Erythroblast (primary cell): Measurements from ENCODE around the gene PARD3.

Experiments used
- DNase-seq, 2 experiments: peaks; one replicate each; lab custom pipeline; 2025; lab: John Stamatoyannopoulos, UW
- GATA1 ChIP-seq: IDR thresholded peaks from 2 replicates; pipeline ENCODE4 v1.6.1; 2011; ENCODE audit warnings: low read depth, mild to moderate bottlenecking, control low read depth, low read length, moderate library complexity
- POLR2A ChIP-seq: IDR thresholded peaks from 2 replicates; pipeline ENCODE4 v1.6.1; 2011; ENCODE audit warnings: mild to moderate bottlenecking, low read length

The PARD3 gene

DNA sequence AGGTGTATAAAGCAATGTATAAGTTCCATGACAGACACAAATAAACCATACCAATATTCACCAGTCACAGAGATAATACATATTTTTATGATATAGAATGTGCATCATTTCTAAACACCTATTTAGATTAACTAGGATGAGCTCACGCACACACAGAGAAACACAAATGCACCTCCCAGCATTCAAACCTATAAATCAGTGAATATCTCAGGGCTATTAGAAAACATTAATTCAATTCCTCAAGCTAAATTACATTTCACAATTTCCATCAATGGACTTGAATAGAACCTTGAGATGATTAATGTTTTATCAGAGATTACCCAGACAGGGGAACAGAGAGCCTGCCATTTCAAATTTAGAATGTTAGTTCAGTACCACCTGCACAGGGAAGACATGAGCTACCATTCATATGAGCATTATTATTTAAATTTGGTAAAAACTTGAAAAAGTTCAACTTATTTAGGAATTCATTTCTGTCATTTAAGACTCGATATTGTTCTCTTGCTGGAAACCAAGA, 221.7 kb downstream of the PARD3 start:
- DNase-seq, result no peak
- TF ChIP-seq GATA1, result no peak
- no peak for TF ChIP-seq POLR2A

DNA sequence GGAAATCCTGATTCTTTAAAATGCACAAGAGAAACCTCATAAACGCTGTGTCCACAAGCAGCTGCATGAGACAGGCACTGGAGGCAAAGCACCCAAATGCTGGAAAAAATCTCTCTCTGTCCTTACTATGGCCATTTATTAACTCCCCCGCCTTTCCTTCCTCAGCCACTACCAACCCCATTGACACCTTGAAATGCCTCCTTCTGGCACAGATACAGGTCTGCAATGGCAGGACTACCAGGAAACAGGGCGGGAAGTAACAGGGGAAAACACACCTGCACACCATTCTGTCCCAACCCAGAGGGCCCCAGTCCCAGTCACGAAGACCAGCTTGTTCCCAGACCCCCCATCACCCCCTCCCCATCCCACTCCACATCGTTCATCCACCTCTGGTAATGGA, 224.3 kb downstream of the PARD3 start:
- no peak for TF ChIP-seq GATA1
- TF ChIP-seq POLR2A, result no peak
- no peak for DNase-seq

DNA sequence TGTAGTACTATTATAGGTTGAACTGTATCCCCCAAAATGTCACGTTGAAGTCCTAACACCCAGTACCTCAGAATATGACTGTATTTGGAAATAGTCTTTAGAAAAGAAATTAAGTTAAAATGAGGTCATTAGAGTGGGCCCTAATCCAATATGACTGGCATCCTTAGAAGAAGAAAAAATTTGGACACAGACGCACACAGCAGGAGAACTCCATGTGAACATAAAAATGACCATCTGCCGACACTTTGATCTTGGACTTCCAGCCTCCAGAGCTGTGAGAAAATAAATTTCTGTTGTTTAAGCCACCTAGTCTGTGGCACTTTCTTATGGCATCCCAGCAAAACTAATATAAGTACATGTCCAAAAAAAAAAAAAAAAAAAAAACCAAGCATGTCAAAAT, 225.8 kb downstream of the PARD3 start:
- TF ChIP-seq GATA1 (no peak), POLR2A (no peak)

DNA sequence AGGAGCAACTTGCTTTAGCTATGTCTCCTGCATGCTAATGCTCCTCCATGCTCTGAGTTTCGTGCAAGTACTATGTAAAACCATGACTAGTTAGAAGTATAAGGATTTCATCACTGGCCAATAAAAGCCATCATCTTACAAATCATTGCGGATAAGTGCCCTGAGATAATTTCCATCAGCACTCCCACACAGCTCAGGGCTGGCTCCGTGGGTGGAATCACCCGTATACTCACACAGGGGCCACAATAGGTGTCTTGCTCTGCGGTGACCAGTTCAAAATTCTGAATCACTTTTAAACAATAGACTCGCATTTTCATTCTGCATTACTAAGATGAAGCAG, 227.4 kb downstream of the PARD3 start:
- DNase-seq, result no peak
- TF ChIP-seq POLR2A, result no peak
- no peak for TF ChIP-seq GATA1

More for the DNA sequence above, 225.8 kb downstream of the PARD3 start:
- no peak for DNase-seq

DNA sequence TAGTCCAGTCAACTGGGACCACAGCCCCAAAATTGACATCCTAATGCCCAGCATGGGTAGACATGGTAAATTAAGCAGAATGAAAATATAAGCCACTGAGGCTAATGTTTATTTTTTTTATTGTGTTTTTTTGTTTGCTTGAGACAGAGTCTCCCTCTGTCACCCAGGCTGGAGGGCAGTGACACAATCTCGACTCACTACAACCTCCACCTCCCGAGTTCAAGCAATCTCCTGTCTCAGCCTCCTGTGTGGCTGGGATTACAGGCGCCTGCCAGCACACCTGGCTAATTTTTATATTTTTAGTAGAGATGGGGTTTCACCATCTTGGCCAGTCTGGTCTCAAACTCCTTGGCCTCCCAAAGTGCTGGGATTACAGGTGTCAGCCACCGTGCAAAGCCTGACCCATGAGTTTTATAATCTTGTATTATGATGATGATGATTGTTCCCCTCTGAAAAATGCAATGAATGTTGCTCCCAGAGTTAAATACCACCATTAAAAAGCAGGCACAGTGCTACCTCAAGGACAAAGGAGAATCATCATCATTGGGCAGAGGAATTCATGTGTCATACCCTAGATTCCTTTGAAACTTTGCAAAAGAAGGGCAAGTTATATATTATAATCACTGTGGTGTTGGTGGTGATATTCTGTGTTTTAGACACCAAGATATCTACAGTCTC, 228.0 kb downstream of the PARD3 start:
- TF ChIP-seq GATA1 (no peak), POLR2A (no peak)
- DNase-seq, result no peak

DNA sequence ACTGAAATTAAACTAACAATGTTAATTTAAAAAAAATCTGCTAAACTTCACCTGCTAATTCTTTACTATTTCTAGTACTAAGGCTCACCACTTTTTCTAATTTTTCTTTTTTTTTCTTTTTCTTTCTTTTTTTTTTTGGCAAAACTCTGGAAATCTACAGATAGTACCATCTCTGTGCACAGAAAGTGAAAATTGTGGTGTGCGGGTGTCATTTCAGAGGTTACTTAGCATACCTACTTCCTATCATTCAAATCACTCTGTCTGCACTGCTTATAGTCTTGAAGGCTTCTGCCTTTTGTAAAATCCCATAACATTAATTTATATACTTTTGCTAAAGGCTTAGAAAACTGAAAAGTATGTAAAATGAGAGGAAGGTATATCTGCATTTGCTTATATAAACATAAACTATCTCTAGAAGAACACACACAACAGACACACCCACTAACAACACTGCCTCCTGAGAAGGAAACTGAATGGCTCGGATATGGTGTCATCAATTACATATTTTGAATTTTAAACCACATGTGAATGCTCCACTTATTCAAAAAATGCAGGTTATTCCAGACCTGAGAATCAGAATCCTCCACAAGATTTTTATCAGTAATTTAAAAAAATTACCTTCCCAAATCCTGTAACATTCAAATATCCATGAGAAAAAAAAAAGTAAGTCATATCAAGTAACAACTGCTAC, 229.5 kb downstream of the PARD3 start:
- no peak for TF ChIP-seq POLR2A
- no peak for TF ChIP-seq GATA1
- no peak for DNase-seq

DNA sequence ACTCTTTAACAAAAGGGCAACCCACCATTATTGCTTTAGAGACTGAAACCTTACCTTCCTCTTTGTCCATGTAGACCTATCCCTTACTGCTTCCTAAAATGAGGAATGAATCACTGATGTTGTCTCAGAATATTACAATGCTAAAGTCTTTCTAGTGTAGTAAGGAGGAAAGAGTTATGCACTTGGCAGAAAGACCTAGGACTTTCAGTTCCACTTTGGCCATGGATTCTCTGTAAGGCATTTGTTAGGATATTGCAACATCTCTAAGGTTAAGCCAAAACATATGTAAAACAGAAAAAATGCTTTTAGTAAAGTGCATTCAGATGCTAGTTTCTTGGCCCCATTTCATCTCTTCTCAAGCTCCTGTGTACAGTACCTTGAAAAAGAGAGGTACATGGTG, 230.9 kb downstream of the PARD3 start:
- TF ChIP-seq POLR2A, result no peak
- TF ChIP-seq GATA1, result no peak
- DNase-seq, result no peak

DNA sequence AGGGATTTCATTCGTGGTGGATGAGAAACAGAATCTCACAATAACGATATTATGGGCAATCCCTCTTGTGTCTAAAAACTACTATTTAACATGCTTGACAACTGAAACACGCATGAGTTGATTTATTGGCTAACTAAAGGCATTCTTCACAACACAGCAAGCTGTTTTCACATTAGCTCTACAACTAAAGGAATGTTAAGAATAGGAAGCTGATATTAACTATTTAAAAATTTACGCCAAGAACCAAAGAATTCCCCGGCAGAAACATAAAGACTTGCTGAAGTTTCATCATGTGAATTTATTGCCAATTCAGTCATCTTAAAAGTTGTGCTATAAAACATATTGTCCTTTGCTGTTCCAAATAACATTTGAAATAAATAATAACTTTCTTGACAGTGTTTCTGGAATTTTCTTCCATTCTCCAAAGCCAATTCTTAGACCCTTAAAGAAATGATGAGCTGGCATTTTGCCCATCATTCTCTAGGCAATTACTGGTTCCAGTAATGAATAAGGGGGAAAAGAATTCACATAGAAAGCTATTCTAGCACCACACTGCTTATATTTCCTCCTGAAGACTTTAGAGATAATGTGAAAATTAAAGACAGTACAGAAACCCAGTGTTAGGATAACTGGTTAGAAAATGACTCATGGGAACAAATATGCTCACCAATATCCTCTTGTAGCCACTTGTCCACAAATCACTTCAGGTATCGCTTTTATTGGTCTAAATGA, 233.1 kb downstream of the PARD3 start:
- no peak for TF ChIP-seq POLR2A
- TF ChIP-seq GATA1, result no peak
- no peak for DNase-seq

DNA sequence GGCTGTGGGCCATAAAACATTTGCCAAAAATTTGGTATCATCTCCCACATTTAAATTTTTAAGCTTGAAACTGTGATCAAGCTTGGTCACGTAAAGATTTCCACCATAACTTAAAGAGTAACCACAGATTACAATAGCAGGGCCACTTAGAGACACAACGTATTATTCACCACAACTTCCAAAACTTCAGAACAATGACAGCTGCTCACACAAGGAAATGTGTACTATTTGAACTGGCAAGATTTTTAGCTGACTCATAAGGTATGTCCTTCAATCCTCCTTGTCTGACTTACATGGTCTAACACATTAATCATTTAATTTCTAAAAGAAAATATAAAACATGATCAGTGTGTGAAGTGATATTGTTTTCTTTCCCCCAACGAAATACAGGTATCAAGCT, 234.5 kb downstream of the PARD3 start:
- TF ChIP-seq POLR2A (no peak), GATA1 (no peak)

DNA sequence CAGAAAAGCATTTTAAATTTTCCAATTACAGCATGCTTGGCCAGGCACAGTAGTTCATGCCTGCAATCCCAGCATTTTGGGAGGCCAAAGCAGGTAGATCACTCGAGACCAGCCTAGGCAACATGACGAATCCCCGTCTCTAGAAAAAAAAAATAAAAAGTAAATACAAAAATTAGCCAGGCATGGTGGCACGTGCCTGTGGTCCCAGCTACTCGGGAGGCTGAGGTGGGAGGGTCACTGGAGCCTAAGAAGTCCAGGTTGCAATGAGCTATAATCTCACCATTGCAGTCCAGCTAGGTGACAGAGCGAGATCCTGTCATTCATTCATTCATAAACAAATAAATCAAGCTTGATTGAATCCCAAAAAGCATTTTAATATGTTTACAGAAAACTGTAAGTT, 234.9 kb downstream of the PARD3 start:
- DNase-seq, result no peak
- TF ChIP-seq POLR2A, result no peak

More for the DNA sequence above, 234.5 kb downstream of the PARD3 start:
- DNase-seq, result no peak

DNA sequence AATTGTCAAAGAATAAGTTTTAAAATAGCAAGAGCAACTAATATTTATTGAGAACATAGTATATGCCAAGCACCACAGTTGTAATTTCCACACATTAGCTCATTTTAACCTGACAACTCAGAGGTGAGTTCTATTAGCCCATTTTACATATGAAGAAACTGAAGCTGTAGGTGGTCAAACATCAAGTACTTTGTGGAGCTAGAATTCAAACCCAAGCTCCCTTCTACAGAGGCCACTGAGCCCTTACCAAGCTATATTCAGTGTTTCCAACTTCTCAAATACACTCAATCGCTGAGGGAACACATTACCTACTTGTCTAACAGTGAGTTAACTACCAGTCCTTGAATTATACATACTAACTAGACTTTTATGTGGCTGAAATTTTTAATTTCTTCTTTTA, 236.6 kb downstream of the PARD3 start:
- TF ChIP-seq POLR2A (no peak), GATA1 (no peak)
- no peak for DNase-seq

DNA sequence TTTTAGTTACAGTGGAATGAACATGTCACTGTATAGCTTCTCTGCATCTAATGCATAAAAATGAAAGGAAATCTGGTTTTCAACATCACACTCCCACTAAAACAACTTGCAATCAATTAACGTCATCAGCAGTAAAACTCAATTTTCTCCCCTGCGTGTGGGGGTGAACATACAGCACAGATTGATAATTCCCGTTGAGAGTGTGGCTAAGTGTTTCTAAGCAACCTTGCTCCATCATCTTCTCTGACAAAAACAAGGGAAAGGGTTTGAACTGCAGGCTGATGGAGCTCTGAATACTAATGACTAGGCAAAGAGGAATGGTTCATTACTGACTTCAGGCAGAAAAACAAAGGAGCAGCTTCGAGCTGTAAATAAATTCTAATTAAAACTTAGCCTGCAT, 238.3 kb downstream of the PARD3 start:
- TF ChIP-seq GATA1, result no peak

DNA sequence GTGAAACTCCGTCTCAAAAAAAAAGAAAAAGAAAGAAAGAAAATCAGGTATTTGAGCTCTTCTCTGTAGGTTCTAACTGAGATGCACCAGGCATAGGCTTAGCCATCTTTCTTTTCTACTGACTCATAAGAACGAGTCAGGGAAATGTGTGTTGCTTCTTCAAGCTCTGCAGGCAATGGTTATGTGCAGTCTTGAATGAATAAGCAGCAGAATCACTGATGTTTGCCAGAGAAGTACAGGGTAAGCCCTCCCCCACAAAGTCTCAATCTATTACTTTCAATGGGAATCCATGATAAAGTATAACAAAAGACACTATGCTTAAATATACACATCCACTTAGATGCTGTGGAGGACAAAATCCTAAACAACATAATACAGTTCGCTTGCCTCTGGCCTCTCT, 239.2 kb downstream of the PARD3 start:
- TF ChIP-seq GATA1 (no peak), POLR2A (no peak)
- DNase-seq, result no peak

More for the DNA sequence above, 238.3 kb downstream of the PARD3 start:
- DNase-seq, result no peak

DNA sequence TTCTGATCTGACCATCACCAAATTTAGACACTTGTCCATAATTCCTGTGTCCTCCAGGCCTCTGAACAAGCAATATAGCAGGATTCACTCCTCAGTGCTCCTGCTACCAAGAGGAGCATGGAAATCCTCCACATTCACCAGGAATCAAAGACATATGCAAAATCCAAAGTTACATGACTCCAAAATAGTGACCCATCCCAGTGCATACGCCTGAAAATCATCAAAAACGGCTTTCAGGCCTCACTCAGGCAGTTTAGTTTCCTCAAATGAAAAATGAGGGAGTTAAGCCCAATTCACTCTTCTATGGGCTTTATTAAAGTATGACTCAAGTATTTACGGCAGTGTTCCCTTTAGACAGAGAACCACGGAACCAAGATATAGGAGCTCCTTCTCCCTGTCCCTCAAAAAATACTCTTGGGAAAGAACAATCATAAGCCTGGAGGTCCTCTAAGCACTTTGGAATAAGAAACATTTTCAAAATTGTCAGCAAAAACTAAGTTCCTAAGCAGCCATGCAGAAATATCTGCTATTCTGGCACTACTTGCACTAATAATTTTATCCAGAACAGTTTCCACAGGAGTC, 240.7 kb downstream of the PARD3 start:
- no peak for TF ChIP-seq POLR2A
- no peak for TF ChIP-seq GATA1
- no peak for DNase-seq
